MCF 10A (cell line): ENCODE data around the gene UBXN10. TPM values are rescaled to one million over a fixed set of nuclear protein-coding genes. Genes with fewer than 3 reads are reported as not detected.
A peak's percentile ranks its signal among the peaks of the same experiment; 100 is the strongest.

Source experiments
- BruUV-seq: library from RNA; stranded (reverse); fragments of 400-500 nt; replicated peaks from 2 replicates; lab custom pipeline; 2021; lab: Mats Ljungman, UMichigan
- CTCF ChIA-PET: fragments of 300-600 bp; sonication (Branson Sonifier 250); formaldehyde crosslinking; extraction: SDS; loops from one replicate; lab custom pipeline; 2021; ENCODE audit warnings: antibody characterized with exemption, inconsistent platforms; lab: Yijun Ruan, JAX
- POLR2A ChIA-PET: fragments of 300-600, 350-650 bp; sonication (Branson Sonifier 250); formaldehyde crosslinking; extraction: SDS; loops from one replicate; lab custom pipeline; 2020; ENCODE audit warnings: antibody characterized with exemption, inconsistent platforms; lab: Yijun Ruan, JAX
- DNase-seq: peaks from one replicate; pipeline ENCODE4 v3.0.0-alpha.2; 2018; ENCODE audit not compliant: unreplicated experiment
- H3K27ac Mint-ChIP-seq: one replicate; pipeline ENCODE4 v1.8.0; 2022; ENCODE audit warnings: mild to moderate bottlenecking, low read depth, mixed read lengths; ENCODE audit not compliant: unreplicated experiment
- H3K27me3 Mint-ChIP-seq: one replicate; pipeline ENCODE4 v1.8.0; 2022; ENCODE audit warnings: mixed read lengths; ENCODE audit not compliant: insufficient read depth, unreplicated experiment
- H3K36me3 Mint-ChIP-seq: one replicate; pipeline ENCODE4 v1.8.0; 2022; ENCODE audit warnings: mild to moderate bottlenecking, moderate library complexity, mixed read lengths; ENCODE audit not compliant: insufficient read depth, unreplicated experiment
- H3K4me1 Mint-ChIP-seq: one replicate; pipeline ENCODE4 v1.8.0; 2022; ENCODE audit warnings: mixed read lengths; ENCODE audit not compliant: insufficient read depth, unreplicated experiment
- H3K4me3 Mint-ChIP-seq: one replicate; pipeline ENCODE4 v1.8.0; 2022; ENCODE audit warnings: mild to moderate bottlenecking, moderate library complexity, mixed read lengths; ENCODE audit not compliant: unreplicated experiment
- H3K9me3 Mint-ChIP-seq: one replicate; pipeline ENCODE4 v1.8.0; 2022; ENCODE audit warnings: mixed read lengths; ENCODE audit not compliant: unreplicated experiment
- intact Hi-C: fragments of 100-400 bp; cut with micrococcal nuclease; formaldehyde crosslinking; loops from 2 replicates; pipeline ENCODE4 v1.14.1; 2022
- total RNA-seq: library from RNA; stranded (reverse); gene quantifications from 2 replicates; pipeline ENCODE4 v1.2.3, GENCODE V29; 2022
- TF ChIP-seq, protein P1 (sequence below): fragments of 200-600 bp; IDR thresholded peaks from one replicate; pipeline ENCODE4 v1.8.0; 2022; ENCODE audit warnings: antibody characterized with exemption, mild to moderate bottlenecking; ENCODE audit not compliant: unreplicated experiment

UBXN10 gene
- total RNA-seq, 1 experiment from 2014 or later: not detected

DNA sequence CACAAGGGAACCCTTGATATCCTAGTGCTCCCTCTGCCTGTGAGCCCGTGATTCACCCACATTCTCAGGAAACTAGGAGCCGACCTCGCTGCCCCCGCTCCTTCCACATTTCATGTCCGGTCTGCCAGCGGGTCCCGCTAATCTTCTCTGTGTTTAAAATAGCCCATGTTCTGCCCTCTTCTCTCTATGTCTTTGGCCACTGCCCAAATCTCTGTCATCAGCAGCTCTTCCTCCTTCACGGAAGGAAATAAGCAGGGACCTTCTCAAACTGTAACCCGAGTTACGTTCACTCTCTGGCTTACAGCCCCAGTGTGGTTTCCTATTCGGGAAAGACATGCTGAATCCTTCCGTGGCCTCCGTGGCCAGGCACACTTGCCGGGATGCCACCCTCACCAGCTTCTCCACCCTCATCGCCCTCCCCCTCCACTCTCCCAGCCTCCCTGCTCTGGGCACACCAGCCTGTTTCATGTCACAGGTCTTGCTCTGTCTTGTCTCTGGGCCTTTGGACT is 21.1 kb upstream of the UBXN10 start:
- H3K9me3 Mint-ChIP-seq: peaks cover 23% of the 10 kb centered on the region
- peaks cover 16% of the 10 kb centered on the region for H3K4me1 Mint-ChIP-seq
- no peak overlapping the region for H3K27ac Mint-ChIP-seq
- H3K27me3 Mint-ChIP-seq: no peaks in the 10 kb centered on the region
- TF ChIP-seq, protein P1, sequence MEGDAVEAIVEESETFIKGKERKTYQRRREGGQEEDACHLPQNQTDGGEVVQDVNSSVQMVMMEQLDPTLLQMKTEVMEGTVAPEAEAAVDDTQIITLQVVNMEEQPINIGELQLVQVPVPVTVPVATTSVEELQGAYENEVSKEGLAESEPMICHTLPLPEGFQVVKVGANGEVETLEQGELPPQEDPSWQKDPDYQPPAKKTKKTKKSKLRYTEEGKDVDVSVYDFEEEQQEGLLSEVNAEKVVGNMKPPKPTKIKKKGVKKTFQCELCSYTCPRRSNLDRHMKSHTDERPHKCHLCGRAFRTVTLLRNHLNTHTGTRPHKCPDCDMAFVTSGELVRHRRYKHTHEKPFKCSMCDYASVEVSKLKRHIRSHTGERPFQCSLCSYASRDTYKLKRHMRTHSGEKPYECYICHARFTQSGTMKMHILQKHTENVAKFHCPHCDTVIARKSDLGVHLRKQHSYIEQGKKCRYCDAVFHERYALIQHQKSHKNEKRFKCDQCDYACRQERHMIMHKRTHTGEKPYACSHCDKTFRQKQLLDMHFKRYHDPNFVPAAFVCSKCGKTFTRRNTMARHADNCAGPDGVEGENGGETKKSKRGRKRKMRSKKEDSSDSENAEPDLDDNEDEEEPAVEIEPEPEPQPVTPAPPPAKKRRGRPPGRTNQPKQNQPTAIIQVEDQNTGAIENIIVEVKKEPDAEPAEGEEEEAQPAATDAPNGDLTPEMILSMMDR: no peak
- intact Hi-C loops: loop anchor here (10.0 kb wide), 1 partner anchor 330 kb away; no protein-coding TSS in a partner anchor
- H3K4me3 Mint-ChIP-seq: no peak overlapping the region
- no peak for DNase-seq
- H3K36me3 Mint-ChIP-seq: no peaks in the 10 kb centered on the region
- POLR2A ChIA-PET: interaction anchor here (1.3 to 1.5 kb wide), 2 partner anchors 8 to 15 kb away, joined by 4 read pairs; no protein-coding TSS in a partner anchor
- CTCF ChIA-PET: interaction anchor here (1.2 to 5.7 kb wide), 3 partner anchors 12 to 48 kb away, joined by 4 to 47 read pairs (median 4); no protein-coding TSS in a partner anchor
- no TSS peak for BruUV-seq

DNA sequence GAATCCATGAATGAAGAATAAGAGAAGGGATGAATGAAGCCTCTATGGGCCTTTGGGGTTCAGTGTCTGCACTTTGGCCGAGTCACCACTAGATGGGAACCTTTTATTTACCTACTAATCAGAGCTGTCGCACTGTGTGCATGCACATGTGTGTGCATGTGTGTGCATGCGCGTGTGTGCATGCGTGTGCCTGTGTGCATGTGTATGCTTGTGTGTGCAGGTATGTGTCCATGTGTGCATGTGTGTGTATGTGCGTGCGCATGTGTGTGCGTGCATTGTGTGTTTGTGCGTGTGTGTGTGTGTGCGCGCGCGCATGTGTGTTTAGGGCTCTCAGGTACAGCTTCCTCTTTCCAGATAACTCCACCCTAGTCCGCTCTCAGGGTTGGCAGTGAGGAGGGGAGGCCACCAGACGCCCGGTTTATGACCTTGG is 20.4 kb upstream of the UBXN10 start:
- intact Hi-C loops: loop anchor here (10.0 kb wide), 1 partner anchor 329 kb away; no protein-coding TSS in a partner anchor
- Mint-ChIP-seq H3K4me3 (no peak overlapping the region), H3K36me3 (no peaks in the 10 kb centered on the region), H3K27me3 (no peaks in the 10 kb centered on the region), H3K27ac (no peak overlapping the region), H3K4me1 (peaks cover 16% of the 10 kb centered on the region), H3K9me3 (peaks cover 15% of the 10 kb centered on the region)
- no TSS peak for BruUV-seq
- ChIA-PET CTCF (interaction anchor here (0.6 to 5.7 kb wide), 8 partner anchors 8 to 464 kb away, joined by 3 to 47 read pairs (median 4); no protein-coding TSS in a partner anchor), POLR2A (interaction anchor here (0.8 to 1.5 kb wide), 2 partner anchors 9 kb away, joined by 3 to 4 read pairs; no protein-coding TSS in a partner anchor)
- peak; percentile 46 for DNase-seq
- TF ChIP-seq, protein P1: peak; percentile 29

DNA sequence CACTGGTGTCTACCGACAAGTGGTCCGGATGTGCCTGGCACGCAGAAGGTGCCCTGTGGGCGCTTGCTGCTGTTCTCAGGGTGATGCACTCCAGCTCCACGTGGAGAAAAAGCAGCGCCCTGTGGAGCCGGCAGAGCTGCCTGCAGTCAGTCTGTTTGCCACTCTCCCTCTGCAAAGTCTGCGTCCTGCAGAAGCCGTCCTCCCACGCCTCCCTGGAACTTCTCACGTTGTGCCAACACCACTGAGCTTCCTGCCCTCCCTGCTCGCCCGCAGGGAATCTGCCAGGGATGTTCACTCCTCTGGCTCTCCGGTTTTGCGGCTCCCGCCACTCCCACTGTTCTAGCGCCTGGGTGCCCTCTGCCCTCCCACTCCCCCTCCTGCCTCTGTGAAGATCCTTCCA is 19.8 kb upstream of the UBXN10 start:
- Mint-ChIP-seq H3K27me3 (no peaks in the 10 kb centered on the region), H3K4me3 (no peak overlapping the region), H3K36me3 (no peaks in the 10 kb centered on the region), H3K27ac (no peak overlapping the region), H3K4me1 (peaks cover 16% of the 10 kb centered on the region), H3K9me3 (peaks cover 11% of the 10 kb centered on the region)
- TF ChIP-seq, protein P1: no peak
- no TSS peak for BruUV-seq
- POLR2A ChIA-PET: interaction anchor here (0.8 to 1.5 kb wide), 2 partner anchors 9 to 10 kb away, joined by 3 to 4 read pairs; no protein-coding TSS in a partner anchor
- CTCF ChIA-PET: interaction anchor here (0.6 to 1.9 kb wide), 7 partner anchors 8 to 463 kb away, joined by 3 to 7 read pairs (median 3); no protein-coding TSS in a partner anchor
- intact Hi-C loops: loop anchor here (10.0 kb wide), 1 partner anchor 329 kb away; no protein-coding TSS in a partner anchor
- peak; percentile 75 for DNase-seq

DNA sequence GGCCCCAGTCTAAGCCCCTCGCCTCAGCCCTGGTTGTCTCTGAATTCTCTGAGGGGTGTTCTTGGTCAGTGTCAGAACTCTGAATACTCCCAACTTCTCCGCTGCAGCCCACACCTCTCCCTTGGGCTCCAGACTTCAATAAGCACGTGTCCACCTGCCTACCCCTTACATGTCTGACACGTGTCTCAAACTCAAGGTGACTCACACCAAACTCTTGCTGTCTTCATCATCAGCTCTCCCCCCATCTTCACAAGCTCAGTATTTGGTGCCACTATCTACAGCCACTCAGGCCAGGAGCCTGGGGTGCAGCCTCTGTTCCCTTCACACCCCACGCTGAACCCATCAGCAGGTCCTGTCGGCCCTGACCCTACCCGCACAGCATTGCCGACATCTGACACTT is 18.8 kb upstream of the UBXN10 start:
- BruUV-seq: no TSS peak
- CTCF ChIA-PET: interaction anchor here (1.9 kb wide), 1 partner anchor 327 kb away, joined by 7 read pairs; no protein-coding TSS in a partner anchor
- TF ChIP-seq, protein P1: no peak
- POLR2A ChIA-PET: interaction anchor here (0.7 to 1.0 kb wide), 2 partner anchors 305 to 328 kb away, joined by 3 read pairs; no protein-coding TSS in a partner anchor
- Mint-ChIP-seq H3K27me3 (no peaks in the 10 kb centered on the region), H3K36me3 (no peaks in the 10 kb centered on the region), H3K9me3 (peaks cover 11% of the 10 kb centered on the region), H3K4me1 (peaks cover 16% of the 10 kb centered on the region), H3K4me3 (no peak overlapping the region), H3K27ac (no peak overlapping the region)
- no peak for DNase-seq
- intact Hi-C loops: loop anchor here (10.0 kb wide), 1 partner anchor 328 kb away; no protein-coding TSS in a partner anchor
